NB4 (cell line): ENCODE measurements around the gene GPN1.

ENCODE experiments used
- DNase-seq: peaks from one replicate; pipeline ENCODE4 v3.0.0; 2010; ENCODE audit warnings: low read depth
- H3K4me3 ChIP-seq: one replicate; pipeline ENCODE4 v1.5.1; 2011; ENCODE audit warnings: mild to moderate bottlenecking, low read depth, low read length, moderate library complexity
- CTCF ChIP-seq: IDR thresholded peaks from one replicate; pipeline ENCODE4 v1.5.1; 2012; ENCODE audit warnings: low read depth, low read length
- MAX ChIP-seq: IDR thresholded peaks from 2 replicates; pipeline ENCODE4 v1.6.1; 2011; ENCODE audit warnings: low read depth, low read length
- MYC ChIP-seq: IDR thresholded peaks from 2 replicates; pipeline ENCODE4 v1.6.1; 2011; ENCODE audit warnings: low read depth, low read length
- POLR2A ChIP-seq: IDR thresholded peaks from 2 replicates; pipeline ENCODE4 v1.6.1; 2011; ENCODE audit warnings: mild to moderate bottlenecking; ENCODE audit not compliant: insufficient read length; ENCODE audit errors: extremely low read depth

The GPN1 gene

DNA sequence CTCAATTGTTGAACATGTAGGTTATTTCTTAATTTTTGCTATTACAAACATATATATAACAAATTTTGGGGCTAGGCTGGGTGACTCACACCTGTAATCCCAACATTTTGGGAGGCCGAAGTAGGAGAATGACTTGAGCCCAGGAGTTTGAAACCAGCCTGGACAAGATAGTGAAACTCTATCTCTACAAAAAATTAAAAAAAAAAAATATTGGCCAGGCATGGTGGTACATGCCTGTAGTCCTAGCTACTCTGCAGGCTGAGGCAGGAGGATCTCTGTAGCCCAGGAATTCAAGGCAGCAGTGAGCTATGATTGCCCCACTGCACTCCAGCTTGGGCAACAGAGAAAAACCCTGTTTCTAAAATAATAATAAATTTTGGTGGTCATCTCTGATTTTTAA, 58.4 kb downstream of the GPN1 start:
- no peak for DNase-seq
- H3K4me3 ChIP-seq, result no peak overlapping the region
- TF ChIP-seq MAX, result no peak

GRCh38 chr2:27689424-27689823, 60.6 kb downstream of the GPN1 start:
- no peak for DNase-seq
- no peak overlapping the region for H3K4me3 ChIP-seq
- no peak for TF ChIP-seq MAX
- TF ChIP-seq MYC, result no peak
- TF ChIP-seq POLR2A, result no peak
- no peak for TF ChIP-seq CTCF

- TF ChIP-seq MYC (no peak), POLR2A (no peak), MAX (no peak), CTCF (no peak)
- no peak overlapping the region for H3K4me3 ChIP-seq
- no peak for DNase-seq
Measured at GRCh38 chr2:27690052-27690451, 61.2 kb downstream of the GPN1 start.

GRCh38 chr2:27697660-27698059, 68.8 kb downstream of the GPN1 start:
- H3K4me3 ChIP-seq, result no peak overlapping the region
- DNase-seq, result no peak
- TF ChIP-seq MYC, result no peak
- no peak for TF ChIP-seq CTCF
- TF ChIP-seq MAX, result no peak
- no peak for TF ChIP-seq POLR2A
